ENCODE data around the gene CDH11.

- TF ChIP-seq CTCF (IDR thresholded peaks at IDR 0.05) (no peak), EZH2 (IDR thresholded peaks at IDR 0.05; ENCODE audit: borderline replicate concordance, insufficient read depth, low read depth, low read length, poor library complexity, severe bottlenecking) (no peak)
Observed at GRCh38 chr16:64964126-64964540, 157.7 kb downstream of the CDH11 start.

Measured in B cell (primary cell).